HepG2 (cell line): ENCODE results near the gene PSD4. TPM values are rescaled to one million over a fixed set of nuclear protein-coding genes. Genes with fewer than 3 reads are reported as not detected.
A peak's percentile ranks its signal among the peaks of the same experiment; 100 is the strongest.

Experiments used
- ARHGAP35 ChIP-seq: sonication (generic); formaldehyde crosslinking; IDR thresholded peaks from 2 replicates; pipeline ENCODE4 v1.9.0; 2022; ENCODE audit warnings: mild to moderate bottlenecking, inconsistent platforms, moderate library complexity, missing genetic modification reagents, borderline replicate concordance
- CEBPB ChIP-seq: IDR thresholded peaks from 2 replicates; pipeline ENCODE4 v1.6.1; 2011; ENCODE audit warnings: low read depth, low read length, improper control_type of control experiment, borderline replicate concordance
- FOXK1 ChIP-seq: sonication (generic); formaldehyde crosslinking; IDR thresholded peaks from 2 replicates; pipeline ENCODE4 v1.4.0; 2020; ENCODE audit warnings: low read depth, missing genetic modification reagents, borderline replicate concordance
- GFI1 ChIP-seq: sonication (generic); formaldehyde crosslinking; IDR thresholded peaks from 2 replicates; pipeline ENCODE4 v1.5.0; 2020; ENCODE audit warnings: missing genetic modification reagents, mild to moderate bottlenecking, borderline replicate concordance
- HNF4A ChIP-seq: sonication (generic); formaldehyde crosslinking; IDR thresholded peaks from 2 replicates; pipeline ENCODE4 v1.4.0; 2020; ENCODE audit warnings: missing genetic modification reagents
- KAT8 ChIP-seq: IDR thresholded peaks from 2 replicates; pipeline ENCODE4 v1.6.1; 2016; ENCODE audit warnings: missing genetic modification reagents, missing compliant biosample characterization
- RXRB ChIP-seq: IDR thresholded peaks from 2 replicates; pipeline ENCODE4 v1.6.1; 2016; ENCODE audit warnings: borderline replicate concordance, missing genetic modification reagents, missing compliant biosample characterization
- SALL1 ChIP-seq: sonication (generic); formaldehyde crosslinking; IDR thresholded peaks from 2 replicates; pipeline ENCODE4 v1.8.0; 2022; ENCODE audit warnings: mild to moderate bottlenecking, missing genetic modification reagents
- SYNCRIP ChIP-seq: fragments of 200-400 bp; formaldehyde crosslinking; IDR thresholded peaks from 2 replicates; pipeline ENCODE4 v1.6.1; 2018; ENCODE audit warnings: mild to moderate bottlenecking, low read depth, low read length; ENCODE audit not compliant: insufficient read depth
- ZNF20 ChIP-seq: sonication (generic); formaldehyde crosslinking; IDR thresholded peaks from 2 replicates; pipeline ENCODE4 v1.4.0; 2020; ENCODE audit warnings: mild to moderate bottlenecking, moderate library complexity, missing genetic modification reagents
- ZNF281 ChIP-seq: sonication (generic); formaldehyde crosslinking; IDR thresholded peaks from 2 replicates; pipeline ENCODE4 v1.4.0; 2020; ENCODE audit warnings: missing genetic modification reagents, borderline replicate concordance
- ZNF430 ChIP-seq: sonication (generic); formaldehyde crosslinking; IDR thresholded peaks from 2 replicates; pipeline ENCODE4 v1.9.0; 2021; ENCODE audit warnings: mild to moderate bottlenecking, missing genetic modification reagents
- polyA plus RNA-seq, 8 experiments: library from polyadenylated mRNA; depleted of rRNA in 3 of 8; stranded (reverse) in 7 of 8; unstranded in 1 of 8; fragments of >200 nt; fragmentation: Illumina TruSeq in 4 of 8; extraction: Trizol in 4 of 8; gene quantifications; 2 replicates each; pipeline versions ENCODE4 v1.2.1 to v1.2.3, GENCODE V29; 2011 to 2016; ENCODE audit warnings: low read depth in 4 of 8, missing spikeins in 1 of 8, mixed read lengths in 1 of 8; ENCODE audit not compliant: insufficient read depth in 1 of 8
- total RNA-seq, 5 experiments: library from RNA; depleted of rRNA; stranded (reverse); fragments of >200 nt; fragmentation: Illumina TruSeq; extraction: Trizol; gene quantifications; 2 replicates each; pipeline ENCODE4 v1.2.3, GENCODE V29; 2016; ENCODE audit warnings: low read depth in 1 of 5
- TF ChIP-seq, protein P1 (sequence below): sonication (generic); formaldehyde crosslinking; IDR thresholded peaks from 2 replicates; pipeline ENCODE4 v1.5.0; 2020; ENCODE audit warnings: missing genetic modification reagents, mild to moderate bottlenecking, borderline replicate concordance

Gene PSD4
- total and polyA plus RNA-seq, 2 of the 13 experiments (the other 11 are each of a cell fraction or from before 2014, with no cell fraction given) = 5.8 to 9.4 TPM

- TF ChIP-seq SALL1 (CRISPR knock-in tag) (0 out of 2 replicates have a peak, but pooled peaks have one; percentile 12), ZNF20 (CRISPR knock-in tag) (no peak), ZNF281 (CRISPR knock-in tag) (peak; percentile 65; the same call in 1 of the 2 replicates), ZNF430 (CRISPR knock-in tag) (no peak), SYNCRIP (no peak), FOXK1 (CRISPR knock-in tag) (no peak), GFI1 (CRISPR knock-in tag) (peak; percentile 71; the same call in 1 of the 2 replicates), HNF4A (CRISPR knock-in tag) (peak; percentile 29; the same call in 1 of the 2 replicates), CEBPB (no peak), RXRB (CRISPR knock-in tag) (no peak), ARHGAP35 (CRISPR knock-in tag) (no peak), KAT8 (CRISPR knock-in tag) (no peak)
- TF ChIP-seq, protein P1, sequence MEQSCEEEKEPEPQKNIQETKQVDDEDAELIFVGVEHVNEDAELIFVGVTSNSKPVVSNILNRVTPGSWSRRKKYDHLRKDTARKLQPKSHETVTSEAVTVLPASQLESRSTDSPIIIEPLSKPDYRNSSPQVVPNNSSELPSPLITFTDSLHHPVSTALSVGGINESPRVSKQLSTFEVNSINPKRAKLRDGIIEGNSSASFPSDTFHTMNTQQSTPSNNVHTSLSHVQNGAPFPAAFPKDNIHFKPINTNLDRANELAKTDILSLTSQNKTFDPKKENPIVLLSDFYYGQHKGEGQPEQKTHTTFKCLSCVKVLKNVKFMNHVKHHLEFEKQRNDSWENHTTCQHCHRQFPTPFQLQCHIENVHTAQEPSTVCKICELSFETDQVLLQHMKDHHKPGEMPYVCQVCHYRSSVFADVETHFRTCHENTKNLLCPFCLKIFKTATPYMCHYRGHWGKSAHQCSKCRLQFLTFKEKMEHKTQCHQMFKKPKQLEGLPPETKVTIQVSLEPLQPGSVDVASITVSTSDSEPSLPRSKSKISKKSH (CRISPR knock-in tag) = no peak
Observed at GRCh38 chr2:113150258-113150601, 23.5 kb upstream of the PSD4 start (continued).
